Heart left ventricle (tissue), 13 donors: ENCODE results near the gene API5.

Source experiments
- POLR2A ChIP-seq, 2 donors: fragments of 450-650 bp; IDR thresholded peaks; one replicate each; pipeline ENCODE4 v1.6.1; 2017; ENCODE audit warnings: antibody characterized with exemption in 2 of 2, mild to moderate bottlenecking in 2 of 2, moderate library complexity in 2 of 2
- TF ChIP-seq, protein P1 (sequence below), 12 donors: fragments of 200-600 bp; sonication (generic) in 4 of 12; IDR thresholded peaks; one replicate each; pipeline versions ENCODE4 v1.5.0 to v1.8.0; 2018 to 2022; ENCODE audit warnings: antibody characterized with exemption in 12 of 12, mild to moderate bottlenecking in 5 of 12
- donor health status: ischemic (EF 13 %, LVEDD 7.1; RV severe dilation, severe dysfunction).
- donor health status: DM: no; HTN: yes; CAD: no.
- donor health status: DM: no; HTN: no; CAD: no.
- donor health status: ischemic (EF 25% LVEDD 6.9; RV normal size, moderate dysfunction).
- donor health status: ischemic (EF 25% LVEDD 5.7; RV mildly dilated, moderate dysfunction).
- donor health status: ischemic (EF 35%, LVEDD 5.7; RV mildly dilated, moderate dysfunction).
- donor health status: nonischemic (EF 11% LVEDD 7.7; RV severe dilation, severe dysfunction).
- donor health status: DM: yes; HTN: yes; CAD: no.
- donor health status: PGD.
- donor health status: ischemic (EF 29% LVEDD 5.4; RV normal size, mild dysfunction).
- donor health status: nonischemic (EF 23%, LVEDD 6.1; RV moderate dilation, normal function).

DNA sequence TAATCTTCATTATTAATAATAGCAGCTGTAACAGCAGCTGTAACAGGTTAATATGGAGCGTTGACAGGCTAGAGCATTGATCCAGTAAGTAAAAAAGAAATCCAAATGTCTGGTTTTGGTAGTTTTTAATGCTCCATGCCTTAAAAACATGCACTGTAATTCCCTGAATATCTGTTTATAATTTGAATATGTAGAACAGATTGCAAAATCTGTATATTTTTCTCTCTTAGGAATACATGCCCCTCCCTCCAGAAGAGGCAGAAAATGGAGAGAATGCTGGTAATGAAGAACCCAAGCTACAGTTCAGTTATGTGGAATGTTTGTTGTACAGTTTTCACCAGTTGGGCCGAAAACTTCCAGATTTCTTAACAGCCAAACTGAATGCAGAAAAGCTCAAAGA is 16.7 kb downstream of the API5 start:
- TF ChIP-seq, protein P1, sequence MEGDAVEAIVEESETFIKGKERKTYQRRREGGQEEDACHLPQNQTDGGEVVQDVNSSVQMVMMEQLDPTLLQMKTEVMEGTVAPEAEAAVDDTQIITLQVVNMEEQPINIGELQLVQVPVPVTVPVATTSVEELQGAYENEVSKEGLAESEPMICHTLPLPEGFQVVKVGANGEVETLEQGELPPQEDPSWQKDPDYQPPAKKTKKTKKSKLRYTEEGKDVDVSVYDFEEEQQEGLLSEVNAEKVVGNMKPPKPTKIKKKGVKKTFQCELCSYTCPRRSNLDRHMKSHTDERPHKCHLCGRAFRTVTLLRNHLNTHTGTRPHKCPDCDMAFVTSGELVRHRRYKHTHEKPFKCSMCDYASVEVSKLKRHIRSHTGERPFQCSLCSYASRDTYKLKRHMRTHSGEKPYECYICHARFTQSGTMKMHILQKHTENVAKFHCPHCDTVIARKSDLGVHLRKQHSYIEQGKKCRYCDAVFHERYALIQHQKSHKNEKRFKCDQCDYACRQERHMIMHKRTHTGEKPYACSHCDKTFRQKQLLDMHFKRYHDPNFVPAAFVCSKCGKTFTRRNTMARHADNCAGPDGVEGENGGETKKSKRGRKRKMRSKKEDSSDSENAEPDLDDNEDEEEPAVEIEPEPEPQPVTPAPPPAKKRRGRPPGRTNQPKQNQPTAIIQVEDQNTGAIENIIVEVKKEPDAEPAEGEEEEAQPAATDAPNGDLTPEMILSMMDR (IDR thresholded peaks at IDR 0.05) = no peak
- no peak for TF ChIP-seq POLR2A (IDR thresholded peaks at IDR 0.05)
